Endothelial cell of umbilical vein (primary cell): ENCODE measurements around the gene CERK.

ENCODE experiments used
- CTCF ChIP-seq, 2 donors: IDR thresholded peaks; 1 replicate in 1 of 2; 2 replicates in 1 of 2; pipeline ENCODE4 v1.5.1; 2011; ENCODE audit warnings: low read length in 2 of 2, mild to moderate bottlenecking in 2 of 2, moderate library complexity in 2 of 2, control low read depth in 1 of 2, inconsistent platforms in 1 of 2, low read depth in 1 of 2; ENCODE audit not compliant: insufficient read depth in 1 of 2; ENCODE audit errors: extremely low read depth in 1 of 2
- EZH2 ChIP-seq: IDR thresholded peaks from 2 replicates; pipeline ENCODE4 v1.6.1; 2012; ENCODE audit warnings: borderline replicate concordance, low read depth, mild to moderate bottlenecking, moderate library complexity, low read length, inconsistent platforms; ENCODE audit not compliant: severe bottlenecking
- FOS ChIP-seq: IDR thresholded peaks from 2 replicates; pipeline ENCODE4 v1.6.1; 2011; ENCODE audit warnings: mild to moderate bottlenecking, low read length, moderate library complexity, borderline replicate concordance; ENCODE audit not compliant: insufficient read depth
- JUN ChIP-seq: IDR thresholded peaks from 2 replicates; pipeline ENCODE4 v1.6.1; 2011; ENCODE audit warnings: borderline replicate concordance, low read depth; ENCODE audit not compliant: insufficient read length, insufficient read depth
- MAX ChIP-seq: IDR thresholded peaks from 2 replicates; pipeline ENCODE4 v1.6.1; 2011; ENCODE audit not compliant: insufficient read depth, insufficient read length
- POLR2A ChIP-seq: IDR thresholded peaks from 2 replicates; pipeline ENCODE4 v1.6.1; 2012; ENCODE audit warnings: low read depth, mild to moderate bottlenecking, control low read depth, low read length
- POLR2AphosphoS5 ChIP-seq: IDR thresholded peaks from 2 replicates; pipeline ENCODE4 v1.6.1; 2012; ENCODE audit warnings: low read depth, mild to moderate bottlenecking, control low read depth, low read length, moderate library complexity; ENCODE audit not compliant: insufficient read depth

GRCh38 chr22:46653596-46653995 lies 84.5 kb downstream of the CERK start:
- no peak for TF ChIP-seq JUN
- no peak for TF ChIP-seq CTCF (IDR thresholded peaks at IDR 0.05; ENCODE audit: extremely low read depth in 1 of 2, insufficient read depth in 1 of 2, low read depth in 1 of 2, low read length in 2 of 2)
- no peak for TF ChIP-seq POLR2A
- no peak for TF ChIP-seq MAX
- TF ChIP-seq POLR2AphosphoS5 = no peak
- no peak for TF ChIP-seq EZH2
- no peak for TF ChIP-seq FOS
